GM12878 (cell line): ENCODE results near the gene DNAJC7.

ENCODE experiments used
- ATF7 ChIP-seq: fragments of 450-650 bp; IDR thresholded peaks from 2 replicates; pipeline ENCODE4 v1.6.1; 2016; ENCODE audit warnings: low read depth, mild to moderate bottlenecking
- CEBPZ ChIP-seq: fragments of 150-350 bp; IDR thresholded peaks from 2 replicates; pipeline ENCODE4 v1.6.1; 2016; ENCODE audit warnings: low read depth, low read length
- CHD4 ChIP-seq: fragments of 200-600 bp; sonication (generic); IDR thresholded peaks from 2 replicates; pipeline ENCODE4 v1.6.1; 2016; ENCODE audit warnings: mild to moderate bottlenecking
- CTCF ChIP-seq, 3 experiments: IDR thresholded peaks in 2 of 3; conservative IDR thresholded peaks in 1 of 3; 2 replicates each; pipeline ENCODE4 v1.5.1; 2011; ENCODE audit warnings: low read depth in 3 of 3, low read length in 3 of 3, mild to moderate bottlenecking in 3 of 3, control low read depth in 2 of 3, moderate library complexity in 2 of 3, inconsistent platforms in 1 of 3, mixed read lengths in 1 of 3; ENCODE audit not compliant: control insufficient read depth in 2 of 3, insufficient read depth in 1 of 3; ENCODE audit errors: extremely low read depth in 1 of 3
- EP300 ChIP-seq, 2 experiments: fragments of 150-350 bp in 1 of 2; IDR thresholded peaks; 2 replicates each; pipeline ENCODE4 v1.6.1; 2011 to 2012; ENCODE audit warnings: low read depth in 2 of 2, low read length in 2 of 2, borderline replicate concordance in 1 of 2, improper control_type of control experiment in 1 of 2, inconsistent platforms in 1 of 2; ENCODE audit not compliant: control insufficient read depth in 1 of 2
- ESRRA ChIP-seq: IDR thresholded peaks from 2 replicates; pipeline ENCODE4 v1.6.1; 2012; ENCODE audit warnings: mild to moderate bottlenecking, low read length, improper control_type of control experiment
- FOXM1 ChIP-seq: IDR thresholded peaks from 2 replicates; pipeline ENCODE4 v1.6.1; 2012; ENCODE audit warnings: low read depth, mild to moderate bottlenecking, inconsistent platforms, low read length, moderate library complexity
- NFIC ChIP-seq: IDR thresholded peaks from 2 replicates; pipeline ENCODE4 v1.6.1; 2012; ENCODE audit warnings: low read depth, mild to moderate bottlenecking, inconsistent platforms, low read length, moderate library complexity
- POLR2A ChIP-seq: IDR thresholded peaks from 2 replicates; pipeline ENCODE4 v1.6.1; 2011; ENCODE audit warnings: low read depth, mild to moderate bottlenecking, low read length
- RFX5 ChIP-seq: IDR thresholded peaks from 2 replicates; pipeline ENCODE4 v1.6.1; 2011; ENCODE audit warnings: low read depth, low read length, improper control_type of control experiment
- TCF3 ChIP-seq: IDR thresholded peaks from 2 replicates; pipeline ENCODE4 v1.6.1; 2012; ENCODE audit warnings: low read depth, mild to moderate bottlenecking, low read length, borderline replicate concordance; ENCODE audit not compliant: insufficient read depth
- ZNF24 ChIP-seq: fragments of 450-650 bp; IDR thresholded peaks from 2 replicates; pipeline ENCODE4 v1.6.1; 2017; ENCODE audit warnings: antibody characterized with exemption, mild to moderate bottlenecking
- ZNF384 ChIP-seq: IDR thresholded peaks from 2 replicates; pipeline ENCODE4 v1.6.1; 2012; ENCODE audit warnings: low read depth, mild to moderate bottlenecking, low read length, improper control_type of control experiment, borderline replicate concordance
- TF ChIP-seq, protein P1 (sequence below): fragments of 450-650 bp; IDR thresholded peaks from 2 replicates; pipeline ENCODE4 v1.6.1; 2017; ENCODE audit warnings: mild to moderate bottlenecking

DNA sequence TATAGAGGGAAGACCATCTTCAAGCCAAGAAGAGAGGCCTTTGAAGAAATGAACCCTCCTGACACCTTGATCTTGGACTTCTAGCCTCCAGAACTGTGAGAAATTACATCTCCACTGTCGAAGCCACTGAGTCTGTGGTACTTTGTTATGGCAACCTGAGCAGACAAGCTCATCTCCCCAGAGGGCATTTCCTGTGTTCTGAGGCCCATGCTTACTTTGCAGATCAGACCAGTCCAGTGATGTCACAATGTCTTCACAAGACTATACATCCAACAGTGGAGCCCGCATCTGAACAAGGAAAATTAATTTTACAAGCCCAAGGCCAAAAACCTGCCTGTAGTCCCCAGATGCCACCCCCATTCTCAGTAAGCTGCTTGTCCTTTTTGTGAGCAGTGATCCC, 48.0 kb upstream of the DNAJC7 start:
- TF ChIP-seq TCF3 (no peak), EP300 (IDR thresholded peaks at IDR 0.05; ENCODE audit: borderline replicate concordance in 1 of 2, control insufficient read depth in 1 of 2, low read depth in 2 of 2, low read length in 2 of 2) (no peak), ESRRA (no peak), CTCF (IDR thresholded peaks at IDR 0.05 in 2 of 3, conservative IDR thresholded peaks at IDR 0.05 in 1 of 3; ENCODE audit: control insufficient read depth in 2 of 3, extremely low read depth in 1 of 3, insufficient read depth in 1 of 3, low read depth in 3 of 3, low read length in 3 of 3) (no peak), CEBPZ (no peak), ZNF24 (no peak), NFIC (no peak), CHD4 (no peak), ATF7 (no peak), FOXM1 (no peak), RFX5 (no peak), POLR2A (no peak), ZNF384 (no peak)
- TF ChIP-seq, protein P1, sequence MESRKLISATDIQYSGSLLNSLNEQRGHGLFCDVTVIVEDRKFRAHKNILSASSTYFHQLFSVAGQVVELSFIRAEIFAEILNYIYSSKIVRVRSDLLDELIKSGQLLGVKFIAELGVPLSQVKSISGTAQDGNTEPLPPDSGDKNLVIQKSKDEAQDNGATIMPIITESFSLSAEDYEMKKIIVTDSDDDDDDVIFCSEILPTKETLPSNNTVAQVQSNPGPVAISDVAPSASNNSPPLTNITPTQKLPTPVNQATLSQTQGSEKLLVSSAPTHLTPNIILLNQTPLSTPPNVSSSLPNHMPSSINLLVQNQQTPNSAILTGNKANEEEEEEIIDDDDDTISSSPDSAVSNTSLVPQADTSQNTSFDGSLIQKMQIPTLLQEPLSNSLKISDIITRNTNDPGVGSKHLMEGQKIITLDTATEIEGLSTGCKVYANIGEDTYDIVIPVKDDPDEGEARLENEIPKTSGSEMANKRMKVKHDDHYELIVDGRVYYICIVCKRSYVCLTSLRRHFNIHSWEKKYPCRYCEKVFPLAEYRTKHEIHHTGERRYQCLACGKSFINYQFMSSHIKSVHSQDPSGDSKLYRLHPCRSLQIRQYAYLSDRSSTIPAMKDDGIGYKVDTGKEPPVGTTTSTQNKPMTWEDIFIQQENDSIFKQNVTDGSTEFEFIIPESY = no peak
